MG63 (cell line): Measurements from ENCODE around the gene TRIO. TPM values are rescaled to one million over a fixed set of nuclear protein-coding genes. Genes with fewer than 3 reads are reported as not detected.

Experiments
- DNase-seq: peaks from one replicate; pipeline ENCODE4 v3.0.0-alpha.2; 2020
- H3K27me3 ChIP-seq: fragments of 250-450 bp; sonication (Bioruptor Pico); 2 replicates; pipeline ENCODE4 v1.5.1; 2020; ENCODE audit warnings: mild to moderate bottlenecking, moderate library complexity
- H3K36me3 ChIP-seq: fragments of 250-450 bp; sonication (Bioruptor Pico); 2 replicates; pipeline ENCODE4 v1.5.1; 2020; ENCODE audit warnings: mild to moderate bottlenecking, moderate library complexity
- H3K4me3 ChIP-seq: fragments of 250-450 bp; sonication (Bioruptor Pico); 2 replicates; pipeline ENCODE4 v1.5.1; 2020; ENCODE audit warnings: mild to moderate bottlenecking, moderate library complexity
- H3K9me3 ChIP-seq: fragments of 250-450 bp; sonication (Bioruptor Pico); 2 replicates; pipeline ENCODE4 v1.5.1; 2020; ENCODE audit warnings: mild to moderate bottlenecking, moderate library complexity
- total RNA-seq: library from RNA; depleted of rRNA; stranded (reverse); fragments of >200 nt; shearing (Covaris generic); gene quantifications from 2 replicates; pipeline ENCODE4 v1.2.3, GENCODE V29; 2014; ENCODE audit warnings: low replicate concordance

TRIO gene
- total RNA-seq, 1 experiment from 2014 or later: 123 TPM

DNA sequence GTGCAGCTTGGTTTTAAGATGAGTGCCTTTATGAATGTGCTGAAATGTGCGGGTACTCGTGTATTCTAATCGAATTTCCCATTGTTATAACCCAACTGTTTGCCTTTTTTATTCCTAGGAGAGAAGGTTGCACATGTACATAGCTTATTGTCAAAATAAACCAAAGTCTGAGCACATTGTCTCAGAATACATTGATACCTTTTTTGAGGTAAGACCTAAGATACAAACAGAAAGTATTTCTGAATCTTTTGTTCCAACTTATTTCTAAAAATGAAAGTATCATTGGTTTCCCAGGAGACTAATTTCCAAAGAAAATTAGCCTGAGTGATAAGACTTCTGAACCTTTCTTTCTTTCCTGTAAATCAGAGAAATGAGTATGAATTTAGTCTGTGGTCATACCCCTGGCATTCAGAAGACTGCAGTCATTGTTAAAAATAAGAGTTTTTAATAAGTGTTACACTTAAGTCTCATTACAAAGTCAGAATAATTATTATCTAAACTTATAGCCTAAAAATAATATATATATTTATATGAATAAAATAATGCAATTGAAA lies 336.1 kb downstream of the TRIO start:
- no peak overlapping the region for H3K4me3 ChIP-seq
- no peaks in the 10 kb centered on the region for H3K9me3 ChIP-seq
- H3K27me3 ChIP-seq: no peaks in the 10 kb centered on the region
- DNase-seq: no peak
- peaks cover 98% of the 10 kb centered on the region for H3K36me3 ChIP-seq

- H3K27me3 ChIP-seq: no peaks in the 10 kb centered on the region
- DNase-seq: no peak
- no peaks in the 10 kb centered on the region for H3K9me3 ChIP-seq
- H3K36me3 ChIP-seq: peaks cover 97% of the 10 kb centered on the region
- no peak overlapping the region for H3K4me3 ChIP-seq
Observed at GRCh38 chr5:14481349-14481748, 338.2 kb downstream of the TRIO start.

DNA sequence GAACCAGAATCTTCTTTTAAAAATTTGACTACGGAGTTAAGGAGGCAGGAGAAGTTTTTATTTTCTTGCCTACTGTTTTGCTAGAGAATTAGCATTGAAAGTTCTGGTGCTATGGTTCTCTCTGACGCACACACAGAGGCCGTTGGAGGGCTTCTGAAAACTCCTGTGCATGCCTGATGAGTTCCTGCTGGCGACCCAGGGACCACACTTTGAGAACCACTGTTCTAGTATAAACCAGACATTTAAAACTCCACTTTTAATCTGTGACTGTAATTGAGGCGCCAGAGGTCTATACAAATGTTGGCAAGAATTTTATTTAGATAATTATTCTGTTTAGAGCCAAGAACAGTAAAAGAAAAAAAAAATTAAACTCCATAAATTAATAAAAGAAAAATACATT lies 338.9 kb downstream of the TRIO start:
- no peak overlapping the region for H3K4me3 ChIP-seq
- DNase-seq: no peak
- H3K9me3 ChIP-seq: no peaks in the 10 kb centered on the region
- H3K36me3 ChIP-seq: peaks cover 97% of the 10 kb centered on the region
- no peaks in the 10 kb centered on the region for H3K27me3 ChIP-seq

DNA sequence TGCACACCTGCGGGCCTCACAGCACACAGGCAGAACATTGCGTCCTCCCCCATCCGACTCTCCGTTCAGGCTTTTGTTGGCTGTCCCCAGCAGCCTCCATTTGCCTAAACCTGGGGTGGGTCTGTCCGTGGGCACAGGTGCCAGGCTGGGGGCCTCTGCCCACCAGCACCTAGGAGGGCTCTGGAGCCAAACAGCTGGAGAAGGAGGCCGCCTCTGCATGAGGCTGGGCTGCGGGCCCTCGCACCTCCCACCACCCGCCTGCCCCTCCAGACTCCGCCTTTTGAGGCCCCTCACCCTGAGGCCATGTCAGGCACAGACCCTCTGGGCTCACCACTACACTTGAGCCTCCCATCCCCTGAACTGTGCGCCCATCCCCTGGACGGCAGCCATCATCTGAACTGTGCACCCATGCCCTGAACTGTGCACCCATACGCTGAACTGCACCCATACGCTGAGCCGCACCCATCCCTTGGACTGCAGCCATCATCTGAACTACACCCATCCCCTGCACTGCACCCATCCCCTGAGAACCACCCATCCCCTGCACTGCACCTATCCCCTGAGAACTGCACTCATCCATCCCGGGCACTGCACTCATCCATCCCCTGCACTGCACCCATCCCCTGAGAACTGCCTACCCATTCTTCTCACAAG lies 340.5 kb downstream of the TRIO start:
- Histone ChIP-seq H3K36me3 (peaks cover 90% of the 10 kb centered on the region), H3K27me3 (no peaks in the 10 kb centered on the region), H3K9me3 (no peaks in the 10 kb centered on the region), H3K4me3 (no peak overlapping the region)
- DNase-seq: no peak

DNA sequence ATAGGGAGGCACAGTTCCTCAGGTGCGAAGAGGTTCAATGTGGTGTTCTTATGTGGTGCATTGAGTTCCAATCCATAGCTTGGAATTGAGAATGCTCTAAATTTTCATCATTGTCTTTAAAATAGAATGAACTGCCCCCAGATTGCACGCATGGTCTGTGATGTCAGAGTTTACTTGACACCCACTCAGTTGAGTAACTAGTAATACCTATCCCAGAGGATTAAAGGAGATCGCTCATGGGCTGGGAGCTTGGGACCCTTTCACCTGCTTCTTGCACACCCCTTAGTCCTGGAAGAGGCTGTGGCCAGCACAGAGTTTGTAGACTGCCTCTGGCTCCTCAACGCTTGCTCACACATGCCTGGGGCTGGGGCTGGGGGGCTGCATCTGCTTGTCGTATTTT lies 343.3 kb downstream of the TRIO start:
- H3K27me3 ChIP-seq: no peaks in the 10 kb centered on the region
- no peaks in the 10 kb centered on the region for H3K9me3 ChIP-seq
- peaks cover 91% of the 10 kb centered on the region for H3K36me3 ChIP-seq
- DNase-seq: no peak
- no peak overlapping the region for H3K4me3 ChIP-seq

DNA sequence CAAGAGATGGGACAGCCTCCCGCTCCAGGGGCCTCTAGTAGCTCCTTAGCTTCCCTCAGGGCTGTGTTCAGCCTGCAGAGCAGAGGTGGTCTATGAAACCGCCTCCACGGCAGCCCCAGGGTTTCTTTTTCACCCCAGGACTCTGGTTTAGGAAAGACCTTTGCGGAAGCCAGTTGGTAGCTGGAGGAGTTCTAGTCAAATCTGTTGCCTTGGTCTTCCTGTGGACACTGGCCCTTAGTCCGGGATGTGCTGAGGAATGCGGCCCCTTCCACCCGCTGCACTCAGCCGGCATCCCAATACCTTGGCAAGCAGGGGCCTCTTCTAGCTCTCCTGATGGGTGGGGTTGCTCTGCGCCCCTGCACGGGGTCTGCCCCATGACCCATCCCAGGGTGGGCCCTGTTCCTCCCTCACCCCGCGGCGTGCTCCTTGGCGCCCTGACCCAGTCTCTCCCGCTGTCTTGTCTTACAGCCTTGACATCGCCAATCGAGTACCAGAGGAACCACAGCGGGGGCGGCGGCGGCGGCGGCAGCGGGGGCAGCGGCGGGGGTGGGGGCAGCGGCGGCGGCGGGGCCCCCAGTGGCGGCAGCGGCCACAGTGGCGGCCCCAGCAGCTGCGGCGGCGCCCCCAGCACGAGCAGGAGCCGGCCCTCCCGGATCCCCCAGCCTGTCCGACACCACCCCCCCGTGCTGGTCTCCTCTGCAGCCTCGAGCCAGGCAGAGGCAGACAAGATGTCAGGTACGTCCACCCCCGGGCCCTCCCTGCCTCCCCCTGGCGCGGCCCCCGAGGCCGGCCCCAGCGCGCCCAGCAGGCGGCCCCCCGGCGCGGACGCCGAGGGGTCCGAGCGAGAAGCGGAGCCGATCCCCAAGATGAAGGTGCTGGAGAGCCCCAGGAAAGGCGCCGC lies 344.1 kb downstream of the TRIO start:
- no peaks in the 10 kb centered on the region for H3K9me3 ChIP-seq
- no peak overlapping the region for H3K4me3 ChIP-seq
- H3K27me3 ChIP-seq: no peaks in the 10 kb centered on the region
- DNase-seq: no peak
- peaks cover 92% of the 10 kb centered on the region for H3K36me3 ChIP-seq

DNA sequence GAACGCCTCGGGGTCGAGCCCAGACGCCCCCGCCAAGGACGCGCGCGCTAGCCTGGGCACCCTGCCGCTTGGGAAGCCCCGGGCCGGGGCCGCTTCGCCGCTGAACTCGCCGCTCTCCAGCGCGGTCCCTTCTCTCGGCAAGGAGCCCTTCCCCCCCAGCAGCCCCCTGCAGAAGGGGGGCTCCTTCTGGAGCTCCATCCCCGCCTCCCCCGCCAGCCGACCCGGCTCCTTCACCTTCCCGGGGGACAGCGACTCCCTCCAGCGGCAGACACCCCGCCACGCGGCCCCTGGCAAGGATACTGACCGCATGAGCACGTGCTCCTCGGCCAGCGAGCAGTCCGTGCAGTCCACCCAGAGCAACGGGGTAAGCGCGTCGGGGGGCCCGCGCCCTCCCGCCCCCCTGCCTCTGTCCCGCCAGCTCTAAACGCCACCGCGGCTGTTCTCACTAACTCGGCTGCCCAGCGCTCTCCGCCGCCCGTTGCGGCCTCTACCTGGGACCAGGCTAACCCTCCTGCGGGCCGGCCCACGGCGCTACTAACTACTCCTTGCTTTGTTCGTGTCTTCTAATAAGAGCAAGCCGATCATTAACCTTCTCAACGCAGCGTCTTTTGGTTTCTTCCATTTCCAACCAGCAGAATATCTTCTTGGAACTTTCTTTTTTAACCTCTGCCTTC lies 344.9 kb downstream of the TRIO start:
- Histone ChIP-seq H3K4me3 (no peak overlapping the region), H3K36me3 (peaks cover 92% of the 10 kb centered on the region), H3K9me3 (no peaks in the 10 kb centered on the region), H3K27me3 (no peaks in the 10 kb centered on the region)
- DNase-seq: no peak

GRCh38 chr5:14488709-14489108 lies 345.6 kb downstream of the TRIO start:
- no peak for DNase-seq
- Histone ChIP-seq H3K27me3 (no peaks in the 10 kb centered on the region), H3K4me3 (no peak overlapping the region), H3K36me3 (peaks cover 92% of the 10 kb centered on the region), H3K9me3 (no peaks in the 10 kb centered on the region)

DNA sequence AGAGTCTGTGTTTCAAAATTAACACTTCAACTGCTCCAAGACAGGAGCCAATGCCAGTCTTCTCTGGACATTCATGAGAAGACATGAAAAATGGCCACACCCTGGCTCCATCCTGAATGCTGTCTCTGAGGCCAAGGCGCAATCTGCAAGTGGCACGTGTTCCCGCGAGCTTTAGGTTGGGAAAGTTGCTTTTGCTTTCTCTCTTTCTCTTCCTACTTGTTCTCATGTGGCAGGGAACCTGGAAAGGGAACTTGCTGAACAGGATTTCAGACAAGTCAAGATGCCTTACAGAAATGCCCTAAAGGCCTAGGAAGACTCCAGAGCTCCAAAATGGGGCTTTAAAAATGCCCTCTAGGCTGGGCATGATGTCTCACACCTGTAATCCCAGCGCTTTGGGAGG lies 346.5 kb downstream of the TRIO start:
- H3K36me3 ChIP-seq: peaks cover 94% of the 10 kb centered on the region
- DNase-seq: no peak

GRCh38 chr5:14490309-14490711 lies 347.2 kb downstream of the TRIO start:
- DNase-seq: no peak
- H3K9me3 ChIP-seq: no peaks in the 10 kb centered on the region
- no peak overlapping the region for H3K4me3 ChIP-seq
- H3K36me3 ChIP-seq: peaks cover 94% of the 10 kb centered on the region
- H3K27me3 ChIP-seq: no peaks in the 10 kb centered on the region

More for the DNA sequence above, 346.5 kb downstream of the TRIO start:
- no peak overlapping the region for H3K4me3 ChIP-seq
- no peaks in the 10 kb centered on the region for H3K9me3 ChIP-seq
- H3K27me3 ChIP-seq: no peaks in the 10 kb centered on the region

GRCh38 chr5:14491015-14491915 lies 348.1 kb downstream of the TRIO start:
- Histone ChIP-seq H3K9me3 (no peaks in the 10 kb centered on the region), H3K4me3 (no peak overlapping the region), H3K36me3 (peaks cover 90% of the 10 kb centered on the region), H3K27me3 (no peaks in the 10 kb centered on the region)
- no peak for DNase-seq

DNA sequence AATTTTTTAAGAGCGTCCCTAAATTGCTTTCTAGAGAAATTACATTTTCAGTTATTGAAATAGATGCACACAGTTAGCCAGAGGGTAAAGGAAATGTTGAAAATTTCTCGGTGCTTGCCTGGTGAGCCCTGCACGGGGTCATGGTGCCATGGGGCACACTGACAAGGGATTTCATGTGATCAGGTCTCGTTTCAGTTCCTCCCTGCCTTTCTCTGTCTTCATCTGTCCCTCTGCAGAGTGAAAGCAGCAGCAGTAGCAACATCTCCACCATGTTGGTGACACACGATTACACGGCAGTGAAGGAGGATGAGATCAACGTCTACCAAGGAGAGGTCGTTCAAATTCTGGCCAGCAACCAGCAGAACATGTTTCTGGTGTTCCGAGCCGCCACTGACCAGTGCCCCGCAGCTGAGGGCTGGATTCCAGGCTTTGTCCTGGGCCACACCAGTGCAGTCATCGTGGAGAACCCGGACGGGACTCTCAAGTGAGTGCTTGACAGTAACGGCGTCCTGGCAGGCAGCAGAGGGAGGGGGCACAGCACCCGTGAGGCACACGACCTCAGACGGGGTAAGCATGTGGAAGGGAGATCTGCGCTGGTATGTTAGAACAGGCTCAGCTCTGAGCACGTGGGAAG lies 349.3 kb downstream of the TRIO start:
- H3K36me3 ChIP-seq: peaks cover 92% of the 10 kb centered on the region

GRCh38 chr5:14495301-14495700 lies 352.2 kb downstream of the TRIO start:
- no peak for DNase-seq
- no peaks in the 10 kb centered on the region for H3K9me3 ChIP-seq
- peaks cover 96% of the 10 kb centered on the region for H3K36me3 ChIP-seq
- no peaks in the 10 kb centered on the region for H3K27me3 ChIP-seq
- no peak overlapping the region for H3K4me3 ChIP-seq

More for the DNA sequence above, 349.3 kb downstream of the TRIO start:
- Histone ChIP-seq H3K9me3 (no peaks in the 10 kb centered on the region), H3K4me3 (no peak overlapping the region), H3K27me3 (no peaks in the 10 kb centered on the region)
- DNase-seq: no peak

- Histone ChIP-seq H3K4me3 (no peak overlapping the region), H3K27me3 (no peaks in the 10 kb centered on the region), H3K36me3 (peaks cover 95% of the 10 kb centered on the region), H3K9me3 (no peaks in the 10 kb centered on the region)
- no peak for DNase-seq
Observed at GRCh38 chr5:14497311-14497710, 354.2 kb downstream of the TRIO start.

GRCh38 chr5:14501353-14502293 lies 358.5 kb downstream of the TRIO start:
- Histone ChIP-seq H3K27me3 (no peaks in the 10 kb centered on the region), H3K4me3 (no peak overlapping the region), H3K9me3 (no peaks in the 10 kb centered on the region), H3K36me3 (peaks cover 98% of the 10 kb centered on the region)
- DNase-seq: peak; percentile 41
